Activated CD8-positive, alpha-beta memory T cell treated with anti-CD3 and anti-CD28 coated beads, Interleukin-2, amount 10 ng/mL, durations not matched to agents 7 days and 5 days (primary cell): ENCODE data around the gene PLCXD3. TPM values are rescaled to one million over a fixed set of nuclear protein-coding genes. Genes with fewer than 3 reads are reported as not detected.

ENCODE experiments used
- ATAC-seq: fragments of 150-1000 bp; cut with Tn5 transposase; one replicate; pipeline ENCODE4 v1.10.0; 2021; ENCODE audit warnings: moderate library complexity
- CTCF ChIA-PET: fragments of 350-600 bp; sonication (Branson Sonifier 250); formaldehyde crosslinking; loops from one replicate; lab custom pipeline; 2021; ENCODE audit warnings: antibody characterized with exemption; lab: Charles Lee
- DNase-seq: peaks from one replicate; pipeline ENCODE4 v3.0.0-alpha.2; 2020
- H3K27ac Mint-ChIP-seq: one replicate; pipeline ENCODE4 v1.8.0; 2021; ENCODE audit warnings: mild to moderate bottlenecking, mixed read lengths
- H3K27me3 Mint-ChIP-seq: one replicate; pipeline ENCODE4 v1.8.0; 2021; ENCODE audit warnings: mixed read lengths
- H3K36me3 Mint-ChIP-seq: one replicate; pipeline ENCODE4 v1.8.0; 2021; ENCODE audit warnings: mild to moderate bottlenecking, mixed read lengths
- H3K4me1 Mint-ChIP-seq: one replicate; pipeline ENCODE4 v1.8.0; 2021; ENCODE audit warnings: mixed read lengths
- H3K4me3 Mint-ChIP-seq: one replicate; pipeline ENCODE4 v1.8.0; 2021; ENCODE audit warnings: mild to moderate bottlenecking, moderate library complexity, mixed read lengths
- H3K9me3 Mint-ChIP-seq: one replicate; pipeline ENCODE4 v1.8.0; 2022; ENCODE audit warnings: low read depth, mixed read lengths
- total RNA-seq, 2 experiments: library from RNA; stranded (reverse); gene quantifications; one replicate each; pipeline ENCODE4 v1.2.3, GENCODE V29; 2021

The PLCXD3 gene
- total RNA-seq, 2 experiments from 2014 or later = not detected

DNA sequence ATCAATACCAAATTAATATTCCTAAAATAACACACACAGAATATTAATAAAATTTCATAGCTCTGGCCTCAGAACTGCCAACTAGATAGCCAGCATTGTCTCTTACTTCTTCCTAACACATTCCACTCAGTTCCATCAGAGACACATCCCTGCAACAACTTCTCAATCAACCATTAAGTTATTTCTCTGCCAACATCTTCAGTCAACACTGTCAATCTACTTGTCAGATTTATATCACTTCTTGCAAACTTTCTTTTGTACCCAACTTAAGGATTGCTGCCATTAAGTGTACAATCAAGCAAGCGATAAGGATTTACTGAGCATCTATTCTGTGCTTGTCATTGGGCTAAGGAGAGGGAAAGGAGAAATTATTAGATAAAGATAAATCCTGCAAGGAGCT, 50.8 kb downstream of the PLCXD3 start:
- Mint-ChIP-seq H3K4me1 (no peaks in the 10 kb centered on the region), H3K36me3 (no peaks in the 10 kb centered on the region), H3K27ac (no peak overlapping the region), H3K9me3 (no peaks in the 10 kb centered on the region), H3K27me3 (no peaks in the 10 kb centered on the region), H3K4me3 (no peak overlapping the region)
- ATAC-seq = no peak
- CTCF ChIA-PET = no interaction called here
- no peak for DNase-seq

DNA sequence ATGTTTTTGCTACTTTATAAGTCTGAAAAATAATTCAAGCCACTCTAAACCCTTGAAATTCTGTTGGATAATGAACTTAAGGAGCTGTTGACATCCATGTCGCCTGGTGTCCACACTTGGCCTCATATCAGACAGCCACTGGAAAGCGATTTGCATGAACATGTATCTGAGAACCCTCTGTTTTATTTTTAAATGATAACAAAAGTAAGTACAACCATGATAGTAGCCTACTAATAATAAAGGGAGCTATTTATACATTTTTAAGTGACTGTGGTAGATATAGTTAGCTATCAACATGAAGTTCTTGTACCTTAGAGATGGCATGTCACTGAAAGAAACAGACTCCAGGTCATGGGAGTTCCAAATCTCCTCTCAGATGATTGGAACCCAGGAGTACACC, 53.3 kb downstream of the PLCXD3 start:
- Mint-ChIP-seq H3K27ac (no peak overlapping the region), H3K9me3 (no peaks in the 10 kb centered on the region), H3K36me3 (no peaks in the 10 kb centered on the region), H3K4me3 (no peak overlapping the region), H3K4me1 (no peaks in the 10 kb centered on the region), H3K27me3 (no peaks in the 10 kb centered on the region)
- DNase-seq (no peak), ATAC-seq (no peak)
- CTCF ChIA-PET = no interaction called here

DNA sequence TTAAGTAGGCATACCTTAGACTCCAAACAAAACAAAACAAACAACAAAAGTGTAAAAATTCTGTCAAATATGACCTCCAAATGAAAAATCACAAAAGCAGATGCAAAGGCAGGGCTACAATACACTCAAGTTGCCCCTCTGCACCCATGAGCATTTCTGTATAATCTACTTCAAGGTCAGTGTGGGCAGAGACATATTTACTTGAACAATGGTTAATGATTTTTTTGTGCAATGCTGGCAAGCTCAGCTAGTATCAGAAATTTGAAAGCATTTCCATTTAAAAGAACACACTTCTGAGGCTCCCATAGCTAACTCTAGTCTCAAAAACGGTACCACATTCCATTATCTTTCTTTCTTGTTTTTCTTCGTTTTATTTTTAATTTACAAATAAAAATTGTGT, 57.9 kb downstream of the PLCXD3 start:
- H3K36me3 Mint-ChIP-seq = no peaks in the 10 kb centered on the region
- H3K4me1 Mint-ChIP-seq = no peaks in the 10 kb centered on the region
- H3K27ac Mint-ChIP-seq = no peak overlapping the region
- no peak overlapping the region for H3K4me3 Mint-ChIP-seq
- CTCF ChIA-PET = no interaction called here
- no peaks in the 10 kb centered on the region for H3K27me3 Mint-ChIP-seq
- DNase-seq (no peak), ATAC-seq (no peak)
- H3K9me3 Mint-ChIP-seq = no peaks in the 10 kb centered on the region

DNA sequence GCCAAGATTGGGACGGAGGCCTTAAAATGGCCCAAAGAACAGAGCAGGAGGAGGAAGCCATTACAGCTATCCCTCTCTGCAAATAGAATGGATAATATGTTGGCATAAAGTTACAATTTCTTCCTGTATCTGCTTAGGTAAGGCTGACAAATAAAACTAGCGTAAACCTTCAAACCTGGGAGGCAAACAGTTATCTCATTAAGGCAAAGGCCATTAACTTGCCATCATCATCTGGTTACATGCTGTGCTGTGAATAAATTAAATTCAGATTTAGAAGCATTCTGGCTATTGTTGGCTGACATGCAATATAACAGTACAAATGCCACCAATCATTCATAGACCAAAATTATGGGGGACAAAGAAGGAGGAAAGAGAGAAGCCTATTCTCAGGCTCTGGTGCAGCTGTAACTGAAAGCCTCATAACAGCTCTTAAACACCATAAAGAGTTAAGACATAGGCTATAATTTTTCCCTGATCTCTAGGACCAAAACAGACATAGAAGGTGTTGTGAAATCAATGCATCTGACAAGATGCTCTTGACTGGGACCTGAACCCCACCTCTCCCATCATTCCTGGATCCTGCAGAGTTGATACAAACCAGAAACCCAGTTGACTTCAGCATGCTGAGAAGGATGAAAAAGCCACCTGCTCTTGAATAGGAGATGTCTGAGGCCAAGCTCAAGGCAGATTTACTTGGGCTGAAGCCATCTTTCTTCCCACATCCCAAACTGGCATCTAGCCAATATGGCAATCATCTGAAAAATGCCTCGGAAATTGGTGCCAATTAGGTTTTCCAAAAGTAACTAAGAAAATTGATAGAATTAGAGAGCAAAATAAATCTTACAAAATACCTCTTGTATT, 62.5 kb downstream of the PLCXD3 start:
- Mint-ChIP-seq H3K36me3 (no peaks in the 10 kb centered on the region), H3K4me1 (no peaks in the 10 kb centered on the region), H3K4me3 (no peak overlapping the region), H3K27me3 (no peaks in the 10 kb centered on the region), H3K9me3 (no peaks in the 10 kb centered on the region), H3K27ac (no peak overlapping the region)
- ATAC-seq = no peak
- CTCF ChIA-PET = no interaction called here
- no peak for DNase-seq

DNA sequence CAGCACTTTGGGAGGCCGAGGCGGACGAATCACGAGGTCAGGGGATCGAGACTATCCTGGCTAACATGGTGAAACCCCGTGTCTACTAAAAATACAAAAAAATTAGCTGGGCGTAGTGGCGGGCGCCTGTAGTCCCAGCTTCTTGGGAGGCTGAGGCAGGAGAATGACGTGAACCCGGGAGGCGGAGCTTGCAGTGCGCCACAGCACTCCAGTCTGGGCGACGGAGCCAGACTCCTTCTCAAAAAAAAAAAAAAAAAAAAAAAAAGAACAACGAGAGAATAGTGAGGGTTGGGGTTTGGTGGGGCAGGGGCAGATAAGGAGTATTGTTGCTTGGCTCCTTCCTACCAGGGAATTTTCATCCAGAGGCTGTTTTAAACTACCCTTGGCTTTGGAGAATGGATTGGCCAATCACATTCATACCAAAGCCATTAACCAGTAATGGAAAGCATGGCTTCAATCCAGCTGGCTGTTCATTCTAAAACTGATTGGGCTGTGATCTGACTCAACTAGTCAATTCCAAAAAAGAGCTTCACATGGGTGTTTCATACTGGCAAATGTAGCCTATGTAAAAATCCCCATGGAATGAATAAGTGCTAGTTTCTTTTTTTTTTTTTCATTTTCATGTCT, 64.4 kb downstream of the PLCXD3 start:
- no peaks in the 10 kb centered on the region for H3K27me3 Mint-ChIP-seq
- no peak for DNase-seq
- CTCF ChIA-PET = no interaction called here
- H3K9me3 Mint-ChIP-seq = no peaks in the 10 kb centered on the region
- ATAC-seq = no peak
- H3K27ac Mint-ChIP-seq = no peak overlapping the region
- H3K4me1 Mint-ChIP-seq = no peaks in the 10 kb centered on the region
- H3K4me3 Mint-ChIP-seq = no peak overlapping the region
- H3K36me3 Mint-ChIP-seq = no peaks in the 10 kb centered on the region

DNA sequence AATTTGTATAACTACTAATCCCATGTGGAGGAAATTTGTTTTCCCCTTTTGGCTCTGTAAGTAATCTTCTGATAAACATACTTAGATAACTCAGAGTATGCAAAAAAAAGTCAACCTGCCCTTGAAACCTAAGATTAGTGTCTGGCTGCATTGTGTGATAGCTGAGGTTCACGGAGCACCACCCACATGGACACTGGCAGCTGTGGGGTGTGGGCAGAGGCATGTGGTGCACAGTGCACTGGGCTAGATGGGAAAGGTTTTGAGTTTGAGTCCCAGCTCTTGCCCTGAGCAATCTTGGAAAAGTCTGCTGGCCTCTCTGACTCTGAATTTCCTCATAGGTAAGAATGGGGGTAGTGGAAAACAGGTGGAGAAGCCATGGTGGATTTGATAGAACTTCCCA, 75.1 kb downstream of the PLCXD3 start:
- H3K9me3 Mint-ChIP-seq = no peaks in the 10 kb centered on the region
- ATAC-seq (no peak), DNase-seq (no peak)
- H3K4me1 Mint-ChIP-seq = no peaks in the 10 kb centered on the region
- CTCF ChIA-PET = no interaction called here
- no peaks in the 10 kb centered on the region for H3K27me3 Mint-ChIP-seq
- no peak overlapping the region for H3K4me3 Mint-ChIP-seq
- H3K27ac Mint-ChIP-seq = no peak overlapping the region
- no peaks in the 10 kb centered on the region for H3K36me3 Mint-ChIP-seq

DNA sequence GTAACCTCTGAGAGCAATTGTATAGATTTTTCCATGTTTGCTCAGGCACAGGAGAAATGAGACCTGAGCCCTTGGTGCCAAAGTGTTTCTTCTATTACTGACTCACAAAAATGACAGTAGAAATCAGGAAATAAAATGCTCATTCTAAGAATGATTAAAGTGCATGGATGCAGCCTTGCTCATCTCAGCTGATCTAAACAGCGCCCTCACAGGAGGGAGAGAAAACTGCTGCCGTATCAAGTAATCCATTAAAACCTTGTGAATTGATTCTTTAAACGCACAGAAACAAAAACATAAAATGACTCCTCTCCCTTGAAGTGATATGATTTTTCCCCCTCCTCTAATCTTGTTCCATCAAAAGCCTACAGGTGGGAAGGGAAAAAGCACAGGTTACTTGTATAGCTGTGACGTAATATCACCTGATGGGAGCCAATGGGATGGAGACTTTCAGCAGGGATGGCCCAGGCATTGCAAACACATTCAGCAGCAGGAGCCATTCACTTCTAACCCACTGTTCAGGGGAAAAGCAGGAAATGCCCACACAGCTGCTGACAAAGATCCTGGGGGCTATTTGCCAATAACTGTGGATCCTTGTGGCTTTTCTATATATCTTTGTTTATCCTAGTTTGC, 76.7 kb downstream of the PLCXD3 start:
- CTCF ChIA-PET = no interaction called here
- H3K27ac Mint-ChIP-seq = no peak overlapping the region
- no peak overlapping the region for H3K4me3 Mint-ChIP-seq

DNA sequence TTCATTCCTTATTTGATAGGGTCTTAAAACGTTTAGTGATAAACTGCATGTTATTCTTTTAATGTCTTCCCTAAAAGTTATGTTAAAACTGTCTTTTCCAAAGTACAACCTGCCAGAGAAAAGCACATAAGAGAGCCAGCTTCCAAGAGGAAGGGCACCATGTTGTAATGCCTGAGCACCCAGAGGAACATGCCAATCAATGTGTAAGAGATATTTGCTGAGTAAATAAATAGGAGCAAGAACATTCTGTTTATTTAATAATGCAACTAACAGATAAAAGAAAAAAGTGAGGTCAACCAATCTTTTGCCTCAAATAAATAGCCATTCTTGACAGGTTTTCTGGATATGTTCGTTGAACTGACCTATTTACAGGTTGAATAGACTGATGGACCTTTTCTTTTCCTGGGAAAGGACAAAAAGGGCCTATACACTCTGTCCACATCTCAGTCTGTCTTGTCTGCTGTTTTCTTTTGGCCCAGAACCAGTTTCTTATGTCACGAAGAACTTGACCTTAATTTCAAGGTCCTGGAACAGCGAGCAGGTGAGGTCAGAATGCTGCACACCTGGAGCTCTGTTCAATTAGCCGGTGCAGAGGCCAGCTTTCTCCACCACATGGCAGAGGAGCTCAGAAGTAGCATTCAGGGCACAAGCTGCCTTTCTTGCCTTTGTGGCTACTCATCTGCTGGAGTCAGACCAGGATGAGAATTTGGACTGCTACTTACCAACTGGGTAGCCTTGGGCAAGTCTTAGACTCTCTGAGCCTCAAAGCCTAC, 77.7 kb downstream of the PLCXD3 start:
- H3K9me3 Mint-ChIP-seq = no peaks in the 10 kb centered on the region
- CTCF ChIA-PET = no interaction called here
- H3K27ac Mint-ChIP-seq = no peak overlapping the region
- no peaks in the 10 kb centered on the region for H3K4me1 Mint-ChIP-seq
- ATAC-seq (no peak), DNase-seq (no peak)
- no peak overlapping the region for H3K4me3 Mint-ChIP-seq
- H3K27me3 Mint-ChIP-seq = no peaks in the 10 kb centered on the region
- H3K36me3 Mint-ChIP-seq = no peaks in the 10 kb centered on the region

More for the DNA sequence above, 76.7 kb downstream of the PLCXD3 start:
- Mint-ChIP-seq H3K27me3 (no peaks in the 10 kb centered on the region), H3K36me3 (no peaks in the 10 kb centered on the region), H3K9me3 (no peaks in the 10 kb centered on the region), H3K4me1 (no peaks in the 10 kb centered on the region)
- ATAC-seq (no peak), DNase-seq (no peak)

DNA sequence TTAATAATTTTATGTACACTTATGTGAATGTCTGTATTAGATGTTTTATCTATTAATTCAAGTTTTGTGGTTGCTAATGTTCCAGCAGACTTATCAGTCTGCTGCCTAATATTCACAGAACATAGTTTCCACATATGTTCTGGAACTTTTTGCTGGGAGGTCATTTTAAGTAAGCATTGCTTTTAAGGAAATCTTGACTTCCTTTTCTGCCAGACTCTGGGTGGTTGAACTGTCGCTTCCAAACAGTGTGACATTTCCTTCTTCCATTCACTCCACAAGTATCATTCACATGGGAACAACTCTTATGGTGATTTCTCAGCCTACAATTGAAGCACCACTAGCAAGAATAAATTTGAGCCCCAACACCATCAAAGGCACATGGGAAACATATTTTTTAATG, 82.9 kb downstream of the PLCXD3 start:
- no peaks in the 10 kb centered on the region for H3K27me3 Mint-ChIP-seq
- CTCF ChIA-PET = no interaction called here
- no peak overlapping the region for H3K27ac Mint-ChIP-seq
- no peaks in the 10 kb centered on the region for H3K36me3 Mint-ChIP-seq
- no peak overlapping the region for H3K4me3 Mint-ChIP-seq
- no peak for ATAC-seq
- H3K9me3 Mint-ChIP-seq = no peaks in the 10 kb centered on the region
- DNase-seq = no peak
- no peaks in the 10 kb centered on the region for H3K4me1 Mint-ChIP-seq

DNA sequence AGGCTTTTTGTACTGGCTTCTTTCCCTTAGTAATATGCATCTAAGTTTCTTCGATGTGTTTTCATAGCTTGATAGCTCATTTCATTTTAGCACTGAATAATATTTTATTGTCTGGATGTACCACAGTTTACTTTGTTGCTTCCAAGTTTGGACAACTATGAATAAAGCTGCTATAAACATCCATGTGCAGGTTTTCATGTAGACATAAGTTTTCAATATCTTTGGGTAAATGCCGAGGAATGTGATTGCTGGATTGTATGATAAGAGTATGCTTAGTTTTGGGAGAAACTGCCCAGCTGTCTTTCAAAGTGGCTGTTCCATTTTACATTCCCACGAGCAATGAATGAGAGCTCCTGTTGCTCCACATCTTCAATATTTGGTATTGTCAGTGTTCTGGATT, 84.7 kb downstream of the PLCXD3 start:
- CTCF ChIA-PET = no interaction called here
- Mint-ChIP-seq H3K4me1 (no peaks in the 10 kb centered on the region), H3K9me3 (no peaks in the 10 kb centered on the region), H3K36me3 (no peaks in the 10 kb centered on the region), H3K27ac (no peak overlapping the region), H3K4me3 (no peak overlapping the region), H3K27me3 (no peaks in the 10 kb centered on the region)
- DNase-seq (no peak), ATAC-seq (no peak)

DNA sequence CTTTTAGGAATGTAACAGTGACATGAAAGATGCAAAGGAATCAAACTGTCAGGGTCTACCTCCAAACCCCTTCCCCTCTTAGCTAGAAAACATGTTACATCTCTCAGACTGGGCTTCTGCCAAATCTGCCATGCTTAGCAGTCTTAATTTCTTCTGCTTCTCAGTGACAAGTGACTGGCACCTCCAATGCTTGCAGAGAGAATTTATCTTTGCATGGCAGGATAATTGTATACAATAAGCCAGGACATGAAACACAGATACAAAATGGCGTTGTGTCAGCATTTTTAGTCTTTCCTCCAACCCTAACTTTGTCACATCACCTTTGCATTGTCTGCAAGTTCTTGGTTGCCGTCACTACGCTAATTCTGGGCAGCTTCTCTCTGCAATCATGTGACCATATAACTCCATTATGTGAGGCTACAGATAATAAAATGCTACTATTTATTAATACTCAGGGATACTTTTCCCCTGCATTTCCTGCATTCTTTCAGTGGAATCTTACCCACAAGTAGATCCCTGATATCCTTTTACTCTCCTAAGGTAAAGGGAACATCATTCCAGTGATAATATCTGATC, 89.8 kb downstream of the PLCXD3 start:
- no peaks in the 10 kb centered on the region for H3K27me3 Mint-ChIP-seq
- CTCF ChIA-PET = no interaction called here
- DNase-seq (no peak), ATAC-seq (no peak)
- H3K9me3 Mint-ChIP-seq = no peaks in the 10 kb centered on the region
- no peak overlapping the region for H3K27ac Mint-ChIP-seq
- H3K4me3 Mint-ChIP-seq = no peak overlapping the region
- H3K36me3 Mint-ChIP-seq = no peaks in the 10 kb centered on the region
- no peaks in the 10 kb centered on the region for H3K4me1 Mint-ChIP-seq

DNA sequence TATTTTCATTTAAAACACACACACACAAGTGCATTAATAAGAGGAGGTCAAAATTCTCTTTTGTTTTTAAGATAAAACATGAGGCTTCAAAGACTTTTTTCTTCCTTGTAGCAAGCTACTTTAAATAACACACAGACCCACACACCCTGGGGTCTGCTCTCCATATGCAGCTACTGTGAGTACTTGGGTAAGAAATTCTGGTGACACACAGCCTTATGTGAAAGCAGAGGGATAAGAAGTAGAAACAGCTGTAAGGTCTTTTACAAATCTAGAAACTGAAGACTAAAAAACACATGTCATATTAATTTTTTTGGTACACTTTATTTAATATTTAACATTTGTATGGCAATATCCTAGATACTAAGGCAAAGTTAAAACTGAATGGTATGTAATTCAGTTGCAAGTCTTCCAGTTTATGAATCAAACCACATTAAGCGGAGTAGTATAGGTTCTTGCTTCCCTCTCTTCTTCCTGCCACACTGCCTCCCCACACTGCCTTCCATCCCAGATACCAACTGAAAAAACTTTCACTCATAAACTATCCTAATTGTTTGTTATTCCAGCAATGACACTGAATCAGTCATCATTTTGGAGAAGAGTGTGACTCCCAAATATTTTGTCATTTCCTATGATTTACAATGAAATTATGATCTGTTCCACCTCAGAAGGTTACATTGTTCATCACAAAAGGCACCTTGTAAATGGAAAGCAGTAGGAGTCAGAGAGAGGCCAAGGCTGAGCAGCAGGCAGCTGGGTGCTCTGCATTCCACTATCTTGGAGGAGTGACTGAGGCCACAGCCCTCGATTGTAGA, 92.0 kb downstream of the PLCXD3 start:
- CTCF ChIA-PET = no interaction called here
- Mint-ChIP-seq H3K9me3 (no peaks in the 10 kb centered on the region), H3K4me1 (no peaks in the 10 kb centered on the region), H3K27me3 (no peaks in the 10 kb centered on the region), H3K4me3 (no peak overlapping the region), H3K27ac (no peak overlapping the region), H3K36me3 (no peaks in the 10 kb centered on the region)
- ATAC-seq (no peak), DNase-seq (no peak)

DNA sequence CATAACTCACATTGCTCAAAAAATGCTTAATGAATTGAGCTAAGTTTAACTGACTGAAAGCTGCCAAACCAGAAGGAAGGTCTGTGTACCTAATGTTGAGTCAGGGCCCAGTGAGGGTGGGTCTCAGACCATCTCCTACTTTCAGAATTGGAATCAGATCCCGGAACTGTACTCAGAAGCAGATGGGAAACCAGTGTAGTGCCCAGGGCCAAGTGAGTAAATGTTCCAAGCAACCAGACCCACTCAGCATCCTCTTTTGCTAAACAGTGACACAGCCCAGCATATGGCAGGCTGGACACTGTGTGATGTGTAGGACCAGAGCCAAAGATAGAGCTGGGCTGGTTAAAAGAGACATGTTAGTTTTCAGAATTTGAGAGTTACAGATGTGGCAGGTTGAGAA, 94.1 kb downstream of the PLCXD3 start:
- ATAC-seq = no peak
- Mint-ChIP-seq H3K4me1 (no peaks in the 10 kb centered on the region), H3K27me3 (no peaks in the 10 kb centered on the region), H3K9me3 (no peaks in the 10 kb centered on the region), H3K36me3 (no peaks in the 10 kb centered on the region), H3K4me3 (no peak overlapping the region), H3K27ac (no peak overlapping the region)
- CTCF ChIA-PET = no interaction called here
- no peak for DNase-seq
